Activated naive CD8-positive, alpha-beta T cell (primary cell): ENCODE measurements around the gene KREMEN1.

Source experiments
- H3K27ac Mint-ChIP-seq: one replicate; pipeline ENCODE4 v1.8.0; 2021; ENCODE audit warnings: mixed read lengths
- H3K27me3 Mint-ChIP-seq: one replicate; pipeline ENCODE4 v1.8.0; 2021; ENCODE audit warnings: mixed read lengths
- H3K36me3 Mint-ChIP-seq: one replicate; pipeline ENCODE4 v1.8.0; 2021; ENCODE audit warnings: mixed read lengths
- H3K4me1 Mint-ChIP-seq: one replicate; pipeline ENCODE4 v1.8.0; 2021; ENCODE audit warnings: low read depth, mixed read lengths
- H3K4me3 Mint-ChIP-seq: one replicate; pipeline ENCODE4 v1.8.0; 2021; ENCODE audit warnings: mild to moderate bottlenecking, mixed read lengths
- H3K9me3 Mint-ChIP-seq: one replicate; pipeline ENCODE4 v1.8.0; 2021; ENCODE audit warnings: low read depth, mixed read lengths

KREMEN1 gene

DNA sequence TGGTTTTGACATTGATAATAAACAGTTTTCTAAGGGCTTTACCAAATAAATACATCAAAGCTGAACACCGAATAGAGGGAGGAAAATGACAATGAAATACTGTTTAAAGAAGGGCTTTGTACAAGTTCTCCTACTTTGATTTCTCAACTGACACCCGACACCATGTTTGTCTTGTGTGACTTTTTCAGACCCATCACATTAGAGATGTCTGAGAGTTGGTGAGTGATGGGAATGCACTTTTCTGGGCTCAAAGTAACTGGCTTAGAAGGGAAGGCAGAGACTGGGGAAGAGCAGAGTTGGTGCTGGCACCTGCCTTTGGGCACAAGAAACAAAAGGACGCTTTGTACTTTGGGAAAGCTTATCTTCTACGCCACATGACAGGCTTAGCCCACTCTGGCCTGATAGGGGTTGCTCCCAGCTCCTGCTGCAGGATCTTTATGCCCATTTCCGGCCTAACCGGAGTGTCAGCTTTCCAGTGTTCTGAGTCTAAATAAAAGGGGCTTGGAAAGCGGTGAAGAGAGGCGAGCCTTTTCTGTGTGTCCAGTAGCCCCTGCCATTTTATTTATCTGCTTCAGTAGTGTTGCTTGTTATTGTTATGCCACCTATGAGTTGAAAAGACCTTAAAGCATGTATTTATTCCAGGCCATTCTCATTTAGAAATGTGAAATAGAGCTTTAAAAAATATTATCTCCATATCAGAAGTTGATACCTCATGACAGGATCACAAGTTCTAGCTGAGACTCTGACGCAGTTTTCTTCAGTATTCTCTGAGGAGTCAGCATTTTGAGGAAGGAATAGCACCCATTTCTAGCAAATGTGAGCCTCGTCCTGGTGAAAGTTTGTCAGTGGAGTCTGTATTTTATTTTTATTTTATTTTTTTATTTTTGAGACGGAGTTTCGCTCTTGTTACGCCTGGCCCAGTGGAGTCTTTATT lies 24.2 kb downstream of the KREMEN1 start:
- H3K36me3 Mint-ChIP-seq = no peaks in the 10 kb centered on the region
- H3K27ac Mint-ChIP-seq = no peak overlapping the region
- no peaks in the 10 kb centered on the region for H3K9me3 Mint-ChIP-seq
- no peaks in the 10 kb centered on the region for H3K4me1 Mint-ChIP-seq
- no peak overlapping the region for H3K4me3 Mint-ChIP-seq
- H3K27me3 Mint-ChIP-seq = peaks cover 1% of the 10 kb centered on the region

DNA sequence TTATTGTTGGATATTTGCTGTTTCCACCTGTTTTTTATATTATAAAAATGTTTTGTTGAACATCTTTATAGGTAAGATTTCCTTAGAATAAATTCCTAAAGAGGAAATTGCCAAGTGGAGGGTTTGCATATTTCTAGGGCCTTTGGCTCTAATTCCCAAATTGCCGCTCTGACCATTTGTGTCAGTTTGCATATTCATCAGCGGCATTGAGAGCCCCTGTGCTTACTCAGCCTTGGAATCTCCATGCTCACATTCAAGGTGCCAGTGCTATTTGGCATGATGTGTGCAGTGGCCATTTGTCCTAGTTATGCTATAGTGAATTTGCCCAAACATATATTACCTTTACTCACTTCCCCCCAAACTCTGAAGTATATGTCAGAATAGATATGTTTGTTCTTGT lies 25.5 kb downstream of the KREMEN1 start:
- no peaks in the 10 kb centered on the region for H3K36me3 Mint-ChIP-seq
- no peaks in the 10 kb centered on the region for H3K9me3 Mint-ChIP-seq
- H3K4me1 Mint-ChIP-seq = no peaks in the 10 kb centered on the region
- no peak overlapping the region for H3K4me3 Mint-ChIP-seq
- no peak overlapping the region for H3K27ac Mint-ChIP-seq
- peaks cover 1% of the 10 kb centered on the region for H3K27me3 Mint-ChIP-seq

DNA sequence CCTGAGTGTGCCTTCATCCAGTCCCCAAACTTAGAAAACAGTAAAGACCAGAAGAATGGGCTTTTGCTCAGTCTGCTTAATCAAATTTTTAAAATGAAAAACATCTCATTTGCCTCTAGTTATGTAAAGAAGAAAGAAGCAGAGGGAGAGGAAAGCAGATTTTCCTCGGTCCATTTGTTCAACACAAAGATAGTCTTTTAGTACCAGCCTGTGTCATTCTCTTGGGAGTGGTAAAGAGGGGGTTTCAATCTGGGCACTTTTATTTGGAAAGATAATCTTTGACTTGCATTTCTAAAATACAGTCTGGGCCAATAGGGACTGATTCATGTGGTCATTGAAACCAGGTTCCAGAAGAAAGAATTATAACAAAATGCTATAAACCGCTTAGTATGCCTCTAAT lies 29.5 kb downstream of the KREMEN1 start:
- no peak overlapping the region for H3K27ac Mint-ChIP-seq
- H3K4me1 Mint-ChIP-seq = no peaks in the 10 kb centered on the region

GRCh38 chr22:29103121-29103520 lies 30.3 kb downstream of the KREMEN1 start:
- Mint-ChIP-seq H3K4me3 (no peak overlapping the region), H3K9me3 (no peaks in the 10 kb centered on the region), H3K27me3 (peaks cover under 1% of the 10 kb centered on the region), H3K4me1 (no peaks in the 10 kb centered on the region), H3K27ac (no peak overlapping the region), H3K36me3 (no peaks in the 10 kb centered on the region)

More for the DNA sequence above, 29.5 kb downstream of the KREMEN1 start:
- Mint-ChIP-seq H3K36me3 (no peaks in the 10 kb centered on the region), H3K9me3 (no peaks in the 10 kb centered on the region), H3K27me3 (no peaks in the 10 kb centered on the region), H3K4me3 (no peak overlapping the region)

DNA sequence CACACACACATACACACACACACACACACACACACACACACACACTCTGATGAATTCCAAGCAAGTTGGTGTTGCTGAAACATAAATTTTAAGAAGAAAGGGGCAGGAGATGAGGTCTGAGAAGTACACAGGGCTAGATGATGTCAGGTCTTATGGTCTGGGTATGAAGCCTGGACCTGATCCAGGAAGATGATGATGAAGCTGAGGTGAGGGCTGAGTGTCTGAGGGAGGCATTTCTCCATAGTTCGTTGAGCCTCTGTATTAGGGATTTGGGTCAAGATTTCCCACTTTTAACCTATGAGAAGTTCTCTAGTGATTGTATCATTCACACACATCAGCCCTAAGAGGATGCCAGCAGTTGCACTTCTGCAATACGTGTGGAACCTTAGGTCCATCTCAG lies 32.6 kb downstream of the KREMEN1 start:
- Mint-ChIP-seq H3K27ac (no peak overlapping the region), H3K36me3 (peaks cover 3% of the 10 kb centered on the region), H3K9me3 (no peaks in the 10 kb centered on the region), H3K27me3 (peaks cover 6% of the 10 kb centered on the region), H3K4me3 (no peak overlapping the region), H3K4me1 (no peaks in the 10 kb centered on the region)

- Mint-ChIP-seq H3K27me3 (peaks cover 10% of the 10 kb centered on the region), H3K36me3 (peaks cover 3% of the 10 kb centered on the region), H3K4me1 (no peaks in the 10 kb centered on the region), H3K4me3 (no peak overlapping the region), H3K27ac (no peak overlapping the region), H3K9me3 (no peaks in the 10 kb centered on the region)
These were observed 34.0 kb downstream of the KREMEN1 start for GRCh38 chr22:29106839-29107238.

DNA sequence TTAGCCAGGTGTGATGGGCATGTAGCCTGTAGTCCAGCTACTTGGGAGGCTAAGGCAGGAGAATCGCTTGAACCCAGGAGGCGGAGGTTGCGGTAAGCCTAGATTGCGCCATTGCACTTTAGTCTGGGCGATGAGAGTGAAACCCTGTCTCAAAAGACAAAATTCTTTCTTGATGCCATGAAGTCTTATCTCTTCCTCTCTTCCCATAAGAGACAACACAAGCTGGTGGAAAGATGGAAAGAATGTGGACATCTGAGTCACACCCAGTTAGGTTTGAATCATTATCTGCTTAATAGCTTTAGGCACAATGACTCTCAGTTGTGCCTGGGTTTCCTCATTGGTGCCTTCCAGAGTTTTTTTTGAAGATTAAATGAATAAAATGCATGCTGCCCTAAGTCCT lies 35.3 kb downstream of the KREMEN1 start:
- H3K27me3 Mint-ChIP-seq = peaks cover 10% of the 10 kb centered on the region
- no peaks in the 10 kb centered on the region for H3K4me1 Mint-ChIP-seq
- no peak overlapping the region for H3K27ac Mint-ChIP-seq
- no peak overlapping the region for H3K4me3 Mint-ChIP-seq
- H3K9me3 Mint-ChIP-seq = no peaks in the 10 kb centered on the region
- peaks cover 3% of the 10 kb centered on the region for H3K36me3 Mint-ChIP-seq

DNA sequence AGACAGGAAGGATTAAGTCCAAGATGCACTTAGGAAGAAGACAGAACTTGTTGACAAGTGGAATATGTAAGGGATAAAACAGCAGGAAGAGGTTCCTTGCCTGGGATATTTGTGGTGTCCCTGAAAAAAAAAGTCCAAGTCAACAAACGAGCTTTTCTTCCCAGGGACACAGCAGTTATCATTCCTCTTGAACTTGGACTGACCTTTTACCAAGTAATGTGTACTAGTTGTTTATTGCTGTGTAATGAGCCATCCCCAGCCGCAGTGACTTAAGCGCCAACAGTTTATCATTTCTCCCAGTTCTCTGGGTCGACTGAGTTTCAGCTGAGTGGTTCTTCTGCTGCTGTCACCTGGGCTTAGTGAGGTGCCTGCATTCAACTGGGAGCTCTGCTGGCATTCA lies 37.0 kb downstream of the KREMEN1 start:
- H3K9me3 Mint-ChIP-seq = no peaks in the 10 kb centered on the region
- H3K4me1 Mint-ChIP-seq = no peaks in the 10 kb centered on the region
- peaks cover 3% of the 10 kb centered on the region for H3K36me3 Mint-ChIP-seq
- H3K4me3 Mint-ChIP-seq = no peak overlapping the region
- H3K27ac Mint-ChIP-seq = no peak overlapping the region
- peaks cover 13% of the 10 kb centered on the region for H3K27me3 Mint-ChIP-seq

GRCh38 chr22:29110946-29111345 lies 38.1 kb downstream of the KREMEN1 start:
- Mint-ChIP-seq H3K4me3 (no peak overlapping the region), H3K36me3 (peaks cover 3% of the 10 kb centered on the region), H3K4me1 (no peaks in the 10 kb centered on the region), H3K9me3 (no peaks in the 10 kb centered on the region), H3K27me3 (peaks cover 15% of the 10 kb centered on the region), H3K27ac (no peak overlapping the region)

DNA sequence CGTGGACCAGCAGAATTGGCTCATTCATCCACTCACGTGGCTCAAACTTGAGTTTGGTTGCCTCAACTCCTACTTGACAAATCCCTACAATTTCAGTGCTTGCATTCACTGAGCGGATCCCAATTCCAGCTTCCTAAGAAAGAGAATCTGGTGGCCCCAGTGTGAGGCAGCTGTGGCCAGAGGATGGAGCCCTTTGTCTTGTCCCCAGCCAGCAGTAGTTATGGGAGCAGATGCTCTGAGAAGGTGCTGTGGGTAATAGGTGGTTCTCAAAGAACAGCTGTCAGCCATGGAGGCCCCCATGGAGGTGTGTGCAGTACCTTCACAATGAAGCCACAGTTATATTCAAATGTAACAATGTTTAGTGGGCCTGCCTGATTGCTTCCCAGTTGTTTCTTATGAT lies 39.3 kb downstream of the KREMEN1 start:
- Mint-ChIP-seq H3K36me3 (peaks cover 6% of the 10 kb centered on the region), H3K27ac (no peak overlapping the region), H3K27me3 (peaks cover 20% of the 10 kb centered on the region), H3K9me3 (no peaks in the 10 kb centered on the region), H3K4me3 (no peak overlapping the region), H3K4me1 (no peaks in the 10 kb centered on the region)

- Mint-ChIP-seq H3K27ac (no peak overlapping the region), H3K36me3 (peaks cover 6% of the 10 kb centered on the region), H3K9me3 (no peaks in the 10 kb centered on the region), H3K27me3 (peaks cover 20% of the 10 kb centered on the region), H3K4me1 (no peaks in the 10 kb centered on the region), H3K4me3 (no peak overlapping the region)
These were observed 39.8 kb downstream of the KREMEN1 start for GRCh38 chr22:29112681-29113080.

- H3K27me3 Mint-ChIP-seq = peaks cover 24% of the 10 kb centered on the region
- H3K27ac Mint-ChIP-seq = no peak overlapping the region
- H3K4me1 Mint-ChIP-seq = no peaks in the 10 kb centered on the region
- H3K36me3 Mint-ChIP-seq = peaks cover 6% of the 10 kb centered on the region
- no peaks in the 10 kb centered on the region for H3K9me3 Mint-ChIP-seq
- H3K4me3 Mint-ChIP-seq = no peak overlapping the region
These were observed 40.5 kb downstream of the KREMEN1 start for GRCh38 chr22:29113319-29113718.

DNA sequence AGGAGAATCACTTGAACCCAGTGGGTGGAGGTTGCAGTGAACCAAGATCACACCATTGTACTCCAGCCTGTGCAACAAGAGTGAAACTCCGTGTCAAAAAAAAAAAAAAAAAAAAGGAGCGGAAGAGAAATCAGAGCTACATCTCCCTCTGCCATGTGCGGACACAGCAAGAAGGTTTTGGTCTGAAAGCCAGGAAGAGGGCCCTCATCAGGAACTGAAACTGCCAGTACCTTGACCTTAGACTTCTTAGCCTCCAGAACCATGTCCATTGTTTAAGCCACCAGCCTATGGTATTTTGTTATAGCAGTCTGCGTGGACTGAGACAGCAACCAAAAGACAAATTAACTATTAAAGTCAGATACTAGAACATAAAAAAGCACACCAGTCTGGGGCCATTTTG lies 41.6 kb downstream of the KREMEN1 start:
- no peak overlapping the region for H3K27ac Mint-ChIP-seq
- peaks cover 3% of the 10 kb centered on the region for H3K36me3 Mint-ChIP-seq
- no peak overlapping the region for H3K4me3 Mint-ChIP-seq
- H3K9me3 Mint-ChIP-seq = no peaks in the 10 kb centered on the region
- H3K27me3 Mint-ChIP-seq = peaks cover 27% of the 10 kb centered on the region
- no peaks in the 10 kb centered on the region for H3K4me1 Mint-ChIP-seq

GRCh38 chr22:29115682-29116288 lies 43.0 kb downstream of the KREMEN1 start:
- H3K27me3 Mint-ChIP-seq = peaks cover 24% of the 10 kb centered on the region
- H3K4me3 Mint-ChIP-seq = no peak overlapping the region
- H3K27ac Mint-ChIP-seq = no peak overlapping the region
- H3K4me1 Mint-ChIP-seq = no peaks in the 10 kb centered on the region
- peaks cover 4% of the 10 kb centered on the region for H3K9me3 Mint-ChIP-seq
- H3K36me3 Mint-ChIP-seq = peaks cover 6% of the 10 kb centered on the region

DNA sequence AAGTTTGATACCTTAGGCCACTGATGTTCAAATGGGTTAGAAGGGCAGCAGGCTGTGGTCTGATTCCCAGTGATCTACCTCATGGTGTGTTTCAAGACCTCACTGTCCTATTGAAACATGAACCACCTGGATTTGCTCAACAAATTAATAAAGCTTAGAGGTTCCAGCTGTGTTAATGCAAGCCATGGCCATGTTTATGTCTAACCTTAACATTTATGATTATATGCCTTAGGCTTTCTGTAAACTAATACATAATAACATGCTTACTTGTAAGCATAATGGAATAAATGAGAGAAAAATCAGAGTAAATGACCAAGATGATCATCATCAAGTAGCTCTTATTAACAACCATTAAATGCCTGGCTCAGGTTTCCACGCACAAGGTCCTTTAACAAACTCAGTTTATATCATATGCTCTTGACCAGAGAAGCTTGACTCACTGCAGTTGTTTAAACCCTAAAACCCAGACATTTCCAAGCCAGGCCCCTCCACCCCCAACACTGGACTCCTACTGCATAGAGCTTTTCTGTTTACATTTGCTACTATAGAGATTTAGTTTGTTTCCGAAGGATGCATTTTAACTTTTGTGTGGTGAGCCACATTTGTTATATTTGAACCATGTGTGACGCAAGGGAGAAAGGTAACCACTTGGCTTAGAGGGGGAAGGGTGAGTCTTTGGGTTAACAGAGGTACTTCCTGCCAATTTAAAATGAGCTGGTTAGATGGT lies 43.7 kb downstream of the KREMEN1 start:
- H3K27ac Mint-ChIP-seq = no peak overlapping the region
- H3K36me3 Mint-ChIP-seq = peaks cover 6% of the 10 kb centered on the region
- H3K4me3 Mint-ChIP-seq = no peak overlapping the region
- no peaks in the 10 kb centered on the region for H3K4me1 Mint-ChIP-seq
- H3K27me3 Mint-ChIP-seq = peaks cover 24% of the 10 kb centered on the region
- peaks cover 4% of the 10 kb centered on the region for H3K9me3 Mint-ChIP-seq
